GM23338 (cell line): Measurements from ENCODE around the gene ERLEC1. TPM values are rescaled to one million over a fixed set of nuclear protein-coding genes. Genes with fewer than 3 reads are reported as not detected.
A peak's percentile ranks its signal among the peaks of the same experiment; 100 is the strongest.

ENCODE experiments used
- ATAC-seq: fragments of 200-7000 bp; cut with Tn5 transposase; 3 replicates; pipeline ENCODE4 v1.9.1; 2020
- DNase-seq: peaks from one replicate; pipeline ENCODE4 v3.0.0-alpha.2; 2015; ENCODE audit warnings: low spot score
- H2AFZ ChIP-seq: fragments of 200-600 bp; sonication (generic); 2 replicates; pipeline ENCODE4 v1.8.0; 2016; ENCODE audit warnings: antibody characterized with exemption, mild to moderate bottlenecking, moderate library complexity
- H3F3A ChIP-seq: fragments of 200-600 bp; sonication (generic); replicated peaks from 2 replicates; pipeline ENCODE4 v1.8.0; 2017; ENCODE audit warnings: antibody characterized with exemption, mixed run types, low read depth
- H3K27ac ChIP-seq: fragments of 200-600 bp; sonication (generic); 2 replicates; pipeline ENCODE4 v1.6.1; 2016; ENCODE audit warnings: low read depth
- H3K27me3 ChIP-seq: fragments of 200-600 bp; sonication (generic); 2 replicates; pipeline ENCODE4 v1.8.0; 2016; ENCODE audit warnings: mild to moderate bottlenecking, mixed run types, moderate library complexity; ENCODE audit not compliant: insufficient read depth
- H3K36me3 ChIP-seq: fragments of 200-600 bp; sonication (generic); 2 replicates; pipeline ENCODE4 v1.8.0; 2016; ENCODE audit warnings: mild to moderate bottlenecking; ENCODE audit not compliant: insufficient read depth
- H3K4me1 ChIP-seq: fragments of 200-600 bp; sonication (generic); 2 replicates; pipeline ENCODE4 v1.8.0; 2016; ENCODE audit warnings: mild to moderate bottlenecking, moderate library complexity; ENCODE audit not compliant: insufficient read depth
- H3K4me2 ChIP-seq: fragments of 200-600 bp; sonication (generic); 2 replicates; pipeline ENCODE4 v1.7.1; 2017; ENCODE audit warnings: mixed run types
- H3K4me3 ChIP-seq: fragments of 200-600 bp; sonication (generic); 2 replicates; pipeline ENCODE4 v1.6.1; 2016; ENCODE audit warnings: mixed run types
- H3K79me2 ChIP-seq: fragments of 200-600 bp; sonication (generic); replicated peaks from 2 replicates; pipeline ENCODE4 v1.8.0; 2017; ENCODE audit warnings: mild to moderate bottlenecking; ENCODE audit not compliant: insufficient read depth
- H3K9me2 ChIP-seq: fragments of 200-600 bp; sonication (generic); 2 replicates; pipeline ENCODE4 v1.8.0; 2017; ENCODE audit not compliant: insufficient read depth
- H4K20me1 ChIP-seq: fragments of 200-600 bp; sonication (generic); replicated peaks from 2 replicates; pipeline ENCODE4 v1.8.0; 2017; ENCODE audit warnings: mild to moderate bottlenecking; ENCODE audit not compliant: insufficient read depth
- H3K27ac Mint-ChIP-seq: 2 replicates; pipeline ENCODE4 v1.8.0; 2020; ENCODE audit warnings: inconsistent platforms, mild to moderate bottlenecking, moderate library complexity, mixed read lengths
- H3K27me3 Mint-ChIP-seq: 3 replicates; pipeline ENCODE4 v1.8.0; 2022; ENCODE audit warnings: low read depth, mild to moderate bottlenecking, moderate library complexity, mixed read lengths, inconsistent platforms; ENCODE audit not compliant: insufficient read depth, poor library complexity
- H3K36me3 Mint-ChIP-seq: 3 replicates; pipeline ENCODE4 v1.8.0; 2021; ENCODE audit warnings: low read depth, mild to moderate bottlenecking, inconsistent platforms, moderate library complexity, mixed read lengths
- H3K4me1 Mint-ChIP-seq: 3 replicates; pipeline ENCODE4 v1.8.0; 2020; ENCODE audit warnings: mild to moderate bottlenecking, inconsistent platforms, mixed read lengths
- H3K4me3 Mint-ChIP-seq: 3 replicates; pipeline ENCODE4 v1.8.0; 2021; ENCODE audit warnings: moderate library complexity, mild to moderate bottlenecking, inconsistent platforms, mixed read lengths
- H3K9me3 Mint-ChIP-seq: 3 replicates; pipeline ENCODE4 v1.8.0; 2020; ENCODE audit warnings: moderate library complexity, mild to moderate bottlenecking, inconsistent platforms, mixed read lengths
- CTCF ChIP-seq, 2 experiments: fragments of 200-600 bp in 1 of 2; sonication (generic) in 1 of 2; conservative IDR thresholded peaks; 2 replicates each; pipeline versions ENCODE4 v1.5.1 to v1.6.1; 2016 to 2017; ENCODE audit warnings: antibody characterized with exemption in 2 of 2, low read depth in 2 of 2, mild to moderate bottlenecking in 2 of 2, moderate library complexity in 1 of 2
- EZH2 ChIP-seq: fragments of 200-600 bp; sonication (generic); IDR thresholded peaks from one replicate; pipeline ENCODE4 v1.8.0; 2017; ENCODE audit warnings: antibody characterized with exemption, mild to moderate bottlenecking, low read depth; ENCODE audit not compliant: unreplicated experiment
- JUNB ChIP-seq: IDR thresholded peaks from one replicate; pipeline ENCODE4 v1.6.1; 2016; ENCODE audit warnings: antibody characterized with exemption; ENCODE audit not compliant: unreplicated experiment
- POLR2AphosphoS5 ChIP-seq: IDR thresholded peaks from 2 replicates; pipeline ENCODE4 v1.6.1; 2016; ENCODE audit warnings: antibody characterized with exemption, low read depth
- STAT1 ChIP-seq: IDR thresholded peaks from one replicate; pipeline ENCODE4 v1.6.1; 2016; ENCODE audit warnings: antibody characterized with exemption; ENCODE audit not compliant: unreplicated experiment
- ZNF114 ChIP-seq: fragments of 250-450 bp; sonication (Bioruptor Pico); IDR thresholded peaks from 2 replicates; pipeline ENCODE4 v1.5.0; 2020; ENCODE audit warnings: mild to moderate bottlenecking, moderate library complexity
- ZNF331 ChIP-seq: fragments of 250-450 bp; sonication (Bioruptor Pico); IDR thresholded peaks from 2 replicates; pipeline ENCODE4 v1.5.0; 2020; ENCODE audit warnings: low read depth, mild to moderate bottlenecking, moderate library complexity
- ZNF462 ChIP-seq: fragments of 250-450 bp; sonication (Bioruptor Pico); IDR thresholded peaks from 2 replicates; pipeline ENCODE4 v1.5.0; 2020; ENCODE audit warnings: mild to moderate bottlenecking, moderate library complexity
- polyA plus RNA-seq: library from polyadenylated mRNA; unstranded; fragments of >200 nt; fragmentation: Nextera tagmentation; extraction: Ambion mirVana; gene quantifications from 2 replicates; pipeline ENCODE4 v1.2.1, GENCODE V29; 2016
- total RNA-seq: library from RNA; depleted of rRNA; stranded (reverse); fragments of >200 nt; shearing (Covaris generic); gene quantifications from 2 replicates; pipeline ENCODE4 v1.2.3, GENCODE V29; 2014

Gene ERLEC1
- total and polyA plus RNA-seq, 2 experiments from 2014 or later, result 35.0 to 41.2 TPM

GRCh38 chr2:53785366-53785765 is 1.5 kb upstream of the ERLEC1 start (continued):
- no peak for TF ChIP-seq CTCF (conservative IDR thresholded peaks at IDR 0.05; ENCODE audit: low read depth in 2 of 2)
- TF ChIP-seq EZH2, result no peak
- TF ChIP-seq POLR2AphosphoS5, result no peak
- no peak for TF ChIP-seq ZNF114 (CRISPR knock-in tag)
- TF ChIP-seq ZNF331, result no peak

DNA sequence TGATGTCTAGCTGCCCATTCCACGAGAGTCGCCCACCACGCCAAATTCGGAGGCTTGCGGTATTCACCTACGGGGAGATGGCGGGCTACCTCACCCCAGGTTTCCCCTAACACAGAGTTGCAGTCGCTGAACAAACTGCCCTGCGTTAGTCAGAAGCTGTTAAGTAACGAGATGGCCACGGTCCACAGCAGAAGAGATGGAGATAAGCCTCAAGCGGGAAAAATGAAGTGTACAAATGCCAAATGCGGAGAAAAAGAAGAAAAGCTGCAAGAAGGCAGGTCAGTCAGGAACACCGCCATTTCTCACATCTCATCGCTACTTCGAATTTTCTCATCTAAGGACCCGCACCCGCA is 516 bp upstream of the ERLEC1 start:
- peak overlapping the region; percentile 93 for H2AFZ ChIP-seq
- Mint-ChIP-seq H3K4me1 (peaks cover 35% of the 10 kb centered on the region), H3K4me3 (peak overlapping the region; percentile 95), H3K27ac (peak overlapping the region; percentile 99), H3K27me3 (peaks cover 8% of the 10 kb centered on the region), H3K9me3 (peaks cover 2% of the 10 kb centered on the region; the same call in 2 of the 3 replicates), H3K36me3 (peaks cover 11% of the 10 kb centered on the region)
- H3K79me2 ChIP-seq, result peaks cover 93% of the 10 kb centered on the region
- TF ChIP-seq ZNF331, result no peak
- peak; percentile 28 for ATAC-seq
- H3K27me3 ChIP-seq, result no peaks in the 10 kb centered on the region
- H3F3A ChIP-seq, result peaks cover 5% of the 10 kb centered on the region; the same call in 1 of the 2 replicates
- H4K20me1 ChIP-seq, result peaks cover 11% of the 10 kb centered on the region; the same call in 1 of the 2 replicates
- peaks cover 28% of the 10 kb centered on the region for H3K4me1 ChIP-seq
- H3K36me3 ChIP-seq, result 0 out of 2 replicates have a peak, but pooled peaks cover 5% of the 10 kb centered on the region
- H3K4me3 ChIP-seq, result peak overlapping the region; percentile 96
- H3K27ac ChIP-seq, result peak overlapping the region; percentile 99
- H3K4me2 ChIP-seq, result peak overlapping the region; percentile 99
- no peak for DNase-seq
- no peaks in the 10 kb centered on the region for H3K9me2 ChIP-seq

- H3K4me3 ChIP-seq, result peak overlapping the region; percentile 96
- Mint-ChIP-seq H3K9me3 (peaks cover 2% of the 10 kb centered on the region; the same call in 1 of the 3 replicates), H3K4me1 (peaks cover 28% of the 10 kb centered on the region), H3K4me3 (peak overlapping the region; percentile 95), H3K27me3 (peaks cover 7% of the 10 kb centered on the region), H3K36me3 (peaks cover 2% of the 10 kb centered on the region), H3K27ac (peak overlapping the region; percentile 83)
- H3K79me2 ChIP-seq, result peaks cover 90% of the 10 kb centered on the region
- no peaks in the 10 kb centered on the region for H3K36me3 ChIP-seq
- DNase-seq (peak; percentile 8), ATAC-seq (no peak)
- peak overlapping the region; percentile 99 for H3K4me2 ChIP-seq
- peaks cover 5% of the 10 kb centered on the region; the same call in 1 of the 2 replicates for H3F3A ChIP-seq
- H3K27ac ChIP-seq, result peak overlapping the region; percentile 67
- TF ChIP-seq EZH2 (no peak), JUNB (no peak), ZNF331 (no peak), POLR2AphosphoS5 (no peak), ZNF462 (no peak), STAT1 (no peak)
- H3K9me2 ChIP-seq, result no peaks in the 10 kb centered on the region
- peaks cover 21% of the 10 kb centered on the region for H3K4me1 ChIP-seq
- H4K20me1 ChIP-seq, result peaks cover 7% of the 10 kb centered on the region; the same call in 1 of the 2 replicates
- H3K27me3 ChIP-seq, result no peaks in the 10 kb centered on the region
- peak overlapping the region; percentile 70; the same call in 1 of the 2 replicates for H2AFZ ChIP-seq
Measured at GRCh38 chr2:53787614-53788289, 908 bp downstream of the ERLEC1 start.
